ENCODE results near the gene ICE1. TPM values are rescaled to one million over a fixed set of nuclear protein-coding genes. Genes with fewer than 3 reads are reported as not detected.

ICE1 gene
- total and polyA plus RNA-seq, 10 donors: 4.9 to 42.7 (median 31.3) TPM

- WGBS, 5 donors: 88 to 96% (median 93%) methylated on average over 4 of the region's 4 CpGs
- peaks cover 0 to 31% (median 0%) of the 10 kb centered on the region in 7 donors for H3K27me3 ChIP-seq (replicated peaks in 1 of 7)
- DNase-seq: no peak
- H3K27ac ChIP-seq: no peak overlapping the region
- no peaks in the 10 kb centered on the region for H3K36me3 ChIP-seq
- no peak overlapping the region for H3K4me3 ChIP-seq
- no peaks in the 10 kb centered on the region for H3K9me3 ChIP-seq
- no peak for TF ChIP-seq CTCF (IDR thresholded peaks at IDR 0.05 in 8 of 11, conservative IDR thresholded peaks at IDR 0.05 in 3 of 11)
- TF ChIP-seq POLR2AphosphoS5 (IDR thresholded peaks at IDR 0.05): no peak
- no peak for TF ChIP-seq POLR2A (IDR thresholded peaks at IDR 0.05)
- H3K4me1 ChIP-seq: no peaks in the 10 kb centered on the region
- intact Hi-C loops (cut with DNase I; ENCODE audit: low total_unique reads): no loop called here
Measured at GRCh38 chr5:5536871-5537270, 114.4 kb downstream of the ICE1 start.

GRCh38 chr5:5537426-5537825, 114.9 kb downstream of the ICE1 start:
- H3K27ac ChIP-seq: no peak overlapping the region
- DNase-seq: no peak
- no peaks in the 10 kb centered on the region for H3K9me3 ChIP-seq
- no peaks in the 10 kb centered on the region for H3K36me3 ChIP-seq
- H3K4me3 ChIP-seq: no peak overlapping the region
- 70 to 80% (median 78%) methylated on average over 8 of the region's 8 CpGs for WGBS, 5 donors
- no peaks in the 10 kb centered on the region for H3K4me1 ChIP-seq
- TF ChIP-seq POLR2AphosphoS5 (IDR thresholded peaks at IDR 0.05) (no peak), CTCF (IDR thresholded peaks at IDR 0.05 in 8 of 11, conservative IDR thresholded peaks at IDR 0.05 in 3 of 11) (no peak), POLR2A (IDR thresholded peaks at IDR 0.05) (no peak)
- peaks cover 0 to 28% (median 0%) of the 10 kb centered on the region in 7 donors for H3K27me3 ChIP-seq (replicated peaks in 1 of 7)
- intact Hi-C loops (cut with DNase I; ENCODE audit: low total_unique reads): no loop called here

- Histone ChIP-seq H3K9me3 (no peaks in the 10 kb centered on the region), H3K36me3 (no peaks in the 10 kb centered on the region), H3K4me3 (no peak overlapping the region), H3K4me1 (no peaks in the 10 kb centered on the region), H3K27ac (no peak overlapping the region), H3K27me3 (replicated peaks in 1 of 7) (peaks cover 0 to 11% (median 0%) of the 10 kb centered on the region in 7 donors)
- WGBS, 5 donors: 54 to 95% (median 59%) methylated on average over 3 of the region's 3 CpGs
- DNase-seq: no peak
- no peak for TF ChIP-seq POLR2AphosphoS5 (IDR thresholded peaks at IDR 0.05)
- no peak for TF ChIP-seq CTCF (IDR thresholded peaks at IDR 0.05 in 8 of 11, conservative IDR thresholded peaks at IDR 0.05 in 3 of 11)
- no peak for TF ChIP-seq POLR2A (IDR thresholded peaks at IDR 0.05)
- intact Hi-C loops (cut with DNase I; ENCODE audit: low total_unique reads): no loop called here
Measured at GRCh38 chr5:5539590-5539989, 117.1 kb downstream of the ICE1 start.

Data from spleen (tissue), 11 donors.